A673 (cell line): ENCODE results near the gene C14orf132. TPM values are rescaled to one million over a fixed set of nuclear protein-coding genes. Genes with fewer than 3 reads are reported as not detected.

ENCODE experiments used
- BruUV-seq: library from RNA; stranded (reverse); fragments of 400-500 nt; replicated peaks from 2 replicates; lab custom pipeline; 2021; lab: Mats Ljungman, UMichigan
- CTCF ChIA-PET: fragments of 300-600 bp; sonication (Branson Sonifier 250); formaldehyde crosslinking; loops from one replicate; lab custom pipeline; 2022; ENCODE audit warnings: antibody characterized with exemption; lab: Charles Lee
- POLR2A ChIA-PET: fragments of 300-600 bp; sonication (Branson Sonifier 250); formaldehyde crosslinking; loops from one replicate; lab custom pipeline; 2022; ENCODE audit warnings: antibody characterized with exemption; ENCODE audit not compliant: low non-redundant PET; lab: Charles Lee
- DNase-seq: peaks from one replicate; pipeline ENCODE4 v3.0.0-alpha.2; 2015; ENCODE audit warnings: low spot score
- H3K27ac ChIP-seq: fragments of 200-600 bp; sonication (generic); 2 replicates; pipeline ENCODE4 v1.5.1; 2016; ENCODE audit warnings: mixed run types, low read depth, mild to moderate bottlenecking, mixed read lengths, antibody characterized with exemption, low read length; ENCODE audit not compliant: poor library complexity, severe bottlenecking
- H3K27me3 ChIP-seq: fragments of 200-600 bp; sonication (generic); replicated peaks from 2 replicates; pipeline ENCODE4 v1.6.1; 2017; ENCODE audit warnings: mixed run types, low read depth, mild to moderate bottlenecking, mixed read lengths, antibody characterized with exemption, low read length; ENCODE audit not compliant: insufficient read depth, poor library complexity
- H3K36me3 ChIP-seq: fragments of 200-600 bp; sonication (generic); 2 replicates; pipeline ENCODE4 v1.6.1; 2016; ENCODE audit warnings: mixed run types, mild to moderate bottlenecking, mixed read lengths, antibody characterized with exemption, low read length; ENCODE audit not compliant: insufficient read depth, poor library complexity, severe bottlenecking
- H3K4me1 ChIP-seq: fragments of 200-600 bp; sonication (generic); 2 replicates; pipeline ENCODE4 v1.6.1; 2017; ENCODE audit warnings: mixed run types, mild to moderate bottlenecking, mixed read lengths, antibody characterized with exemption, low read length; ENCODE audit not compliant: insufficient read depth, poor library complexity, severe bottlenecking
- H3K4me3 ChIP-seq: fragments of 200-600 bp; sonication (generic); 2 replicates; pipeline ENCODE4 v1.5.1; 2016; ENCODE audit warnings: low read depth, mixed run types, mild to moderate bottlenecking, mixed read lengths, low read length; ENCODE audit not compliant: poor library complexity, severe bottlenecking
- H3K9me3 ChIP-seq: fragments of 200-600 bp; sonication (generic); 2 replicates; pipeline ENCODE4 v1.6.1; 2016; ENCODE audit warnings: mixed run types, low read depth, mild to moderate bottlenecking, mixed read lengths, antibody characterized with exemption, low read length; ENCODE audit not compliant: poor library complexity, severe bottlenecking
- CTCF ChIP-seq: fragments of 300-800, 200-600 bp; sonication (generic); conservative IDR thresholded peaks from 2 replicates; pipeline ENCODE4 v1.5.1; 2017; ENCODE audit warnings: low read depth, mild to moderate bottlenecking, antibody characterized with exemption, low read length, moderate library complexity, mixed read lengths
- EZH2 ChIP-seq: fragments of 200-600 bp; sonication (generic); IDR thresholded peaks from 2 replicates; pipeline ENCODE4 v1.6.1; 2017; ENCODE audit warnings: borderline replicate concordance, low read depth, mild to moderate bottlenecking, mixed read lengths, antibody characterized with exemption, low read length; ENCODE audit not compliant: poor library complexity, severe bottlenecking
- intact Hi-C: fragments of 100-400 bp; cut with micrococcal nuclease; formaldehyde crosslinking; loops from one replicate; pipeline ENCODE4 v1.10.0; 2022; ENCODE audit not compliant: unreplicated experiment
- total RNA-seq: library from RNA; stranded (reverse); gene quantifications from 2 replicates; pipeline ENCODE4 v1.2.3, GENCODE V29; 2021

Gene C14orf132
- total RNA-seq, 1 experiment from 2014 or later = 8.3 TPM

GRCh38 chr14:96103560-96104460 is 64.6 kb downstream of the C14orf132 start:
- no peak for TF ChIP-seq EZH2
- TF ChIP-seq CTCF = no peak
- Histone ChIP-seq H3K27me3 (no peaks in the 10 kb centered on the region), H3K36me3 (no peaks in the 10 kb centered on the region), H3K27ac (no peak overlapping the region), H3K4me3 (no peak overlapping the region), H3K9me3 (no peaks in the 10 kb centered on the region), H3K4me1 (no peaks in the 10 kb centered on the region)
- no TSS peak for BruUV-seq
- ChIA-PET CTCF (no interaction called here), POLR2A (interaction anchor here (0.6 kb wide), 1 partner anchor 13 kb away, joined by 3 read pairs; no protein-coding TSS in a partner anchor)
- intact Hi-C loops = no loop called here
- no peak for DNase-seq

GRCh38 chr14:96104469-96105057 is 65.4 kb downstream of the C14orf132 start:
- no peaks in the 10 kb centered on the region for H3K27me3 ChIP-seq
- H3K27ac ChIP-seq = no peak overlapping the region
- POLR2A ChIA-PET = interaction anchor here (0.6 kb wide), 1 partner anchor 14 kb away, joined by 3 read pairs; no protein-coding TSS in a partner anchor
- no peak for DNase-seq
- no peaks in the 10 kb centered on the region for H3K9me3 ChIP-seq
- no TSS peak for BruUV-seq
- H3K4me3 ChIP-seq = no peak overlapping the region
- no peaks in the 10 kb centered on the region for H3K4me1 ChIP-seq
- CTCF ChIA-PET = no interaction called here
- no peaks in the 10 kb centered on the region for H3K36me3 ChIP-seq
- intact Hi-C loops = no loop called here
- TF ChIP-seq EZH2 = no peak
- TF ChIP-seq CTCF = no peak

GRCh38 chr14:96105089-96105925 is 66.1 kb downstream of the C14orf132 start:
- Histone ChIP-seq H3K4me3 (no peak overlapping the region), H3K9me3 (no peaks in the 10 kb centered on the region), H3K27ac (no peak overlapping the region), H3K27me3 (no peaks in the 10 kb centered on the region), H3K4me1 (no peaks in the 10 kb centered on the region), H3K36me3 (no peaks in the 10 kb centered on the region)
- intact Hi-C loops = no loop called here
- CTCF ChIA-PET = no interaction called here
- POLR2A ChIA-PET = interaction anchor here (0.6 kb wide), 1 partner anchor 1683 kb away, joined by 3 read pairs; no protein-coding TSS in a partner anchor
- TF ChIP-seq CTCF (no peak), EZH2 (no peak)
- DNase-seq = no peak
- no TSS peak for BruUV-seq
